IMR-90 (cell line): ENCODE measurements around the gene MB21D2. TPM values are rescaled to one million over a fixed set of nuclear protein-coding genes. Genes with fewer than 3 reads are reported as not detected.

Experiments
- ATAC-seq: fragments of 200-7000 bp; cut with Tn5 transposase; 2 replicates; pipeline ENCODE4 v1.9.1; 2020; ENCODE audit warnings: low read depth, mild to moderate bottlenecking, moderate library complexity
- BruUV-seq: library from RNA; stranded (reverse); fragments of 400-500 nt; replicated peaks from 2 replicates; lab custom pipeline; 2021; lab: Mats Ljungman, UMichigan
- CTCF ChIA-PET: fragments of 300-600 bp; formaldehyde crosslinking; extraction: SDS; loops from one replicate; lab custom pipeline; 2021; ENCODE audit warnings: antibody characterized with exemption; lab: Yijun Ruan, JAX
- POLR2A ChIA-PET: fragments of 300-600 bp; sonication (Branson Sonifier 250); formaldehyde crosslinking; loops from one replicate; lab custom pipeline; 2022; ENCODE audit warnings: antibody characterized with exemption; ENCODE audit not compliant: unreplicated experiment; lab: Charles Lee
- DNase-seq: peaks from one replicate; pipeline ENCODE4 v3.0.0; 2013
- H2AFZ ChIP-seq: replicated peaks from 2 replicates; pipeline ENCODE3; 2013; ENCODE audit warnings: low read length, mild to moderate bottlenecking; ENCODE audit not compliant: poor library complexity
- H2AK5ac ChIP-seq: 2 replicates; pipeline ENCODE4 v1.6.1; 2013; ENCODE audit warnings: low read depth, low read length, inconsistent platforms
- H2AK9ac ChIP-seq: replicated peaks from 2 replicates; pipeline ENCODE3; 2013; ENCODE audit warnings: mild to moderate bottlenecking, low read depth, low read length, moderate library complexity; ENCODE audit not compliant: poor library complexity
- H2BK120ac ChIP-seq: 2 replicates; pipeline ENCODE4 v1.6.1; 2013; ENCODE audit warnings: low read depth, low read length, inconsistent platforms
- H2BK15ac ChIP-seq: 3 replicates; pipeline ENCODE4 v1.6.1; 2013; ENCODE audit warnings: low read depth, low read length, inconsistent platforms
- H2BK20ac ChIP-seq: 2 replicates; pipeline ENCODE4 v1.6.1; 2013; ENCODE audit warnings: low read depth, mild to moderate bottlenecking, inconsistent platforms, low read length, moderate library complexity
- H2BK5ac ChIP-seq: 2 replicates; pipeline ENCODE4 v1.6.1; 2013; ENCODE audit warnings: mild to moderate bottlenecking, low read depth, low read length, inconsistent platforms; ENCODE audit not compliant: poor library complexity, severe bottlenecking
- H3K14ac ChIP-seq: replicated peaks from 2 replicates; pipeline ENCODE4 v1.6.1; 2013; ENCODE audit warnings: low read depth, low read length, inconsistent platforms
- H3K18ac ChIP-seq: 2 replicates; pipeline ENCODE4 v1.6.1; 2013; ENCODE audit warnings: low read depth, low read length, control low read depth
- H3K23ac ChIP-seq: 2 replicates; pipeline ENCODE4 v1.6.1; 2013; ENCODE audit warnings: low read depth, low read length, inconsistent platforms
- H3K27ac ChIP-seq: 2 replicates; pipeline ENCODE4 v1.5.1; 2013; ENCODE audit warnings: mild to moderate bottlenecking, control low read depth, low read length; ENCODE audit not compliant: insufficient read depth
- H3K27me3 ChIP-seq: 2 replicates; pipeline ENCODE4 v1.6.1; 2013; ENCODE audit warnings: low read length; ENCODE audit not compliant: control insufficient read depth, insufficient read depth
- H3K36me3 ChIP-seq: 2 replicates; pipeline ENCODE4 v1.6.1; 2013; ENCODE audit warnings: low read length, mixed read lengths; ENCODE audit not compliant: control insufficient read depth, insufficient read depth
- H3K4ac ChIP-seq: 2 replicates; pipeline ENCODE4 v1.6.1; 2013; ENCODE audit warnings: low read depth, low read length, inconsistent platforms
- H3K4me1 ChIP-seq: 2 replicates; pipeline ENCODE4 v1.6.1; 2013; ENCODE audit warnings: low read length, mixed read lengths; ENCODE audit not compliant: control insufficient read depth, insufficient read depth
- H3K4me2 ChIP-seq: 2 replicates; pipeline ENCODE4 v1.6.1; 2013; ENCODE audit warnings: low read depth, mild to moderate bottlenecking, control low read depth, low read length, moderate library complexity
- H3K4me3 ChIP-seq: 2 replicates; pipeline ENCODE4 v1.5.1; 2013; ENCODE audit warnings: low read depth, mild to moderate bottlenecking, control low read depth, low read length, moderate library complexity; ENCODE audit not compliant: insufficient read depth
- H3K56ac ChIP-seq: 2 replicates; pipeline ENCODE4 v1.6.1; 2013; ENCODE audit warnings: low read length, inconsistent platforms; ENCODE audit not compliant: insufficient read depth; ENCODE audit errors: extremely low read depth
- H3K79me1 ChIP-seq, 2 experiments: 2 replicates each; pipeline ENCODE4 v1.6.1; 2013; ENCODE audit warnings: low read length in 2 of 2, inconsistent platforms in 1 of 2, low read depth in 1 of 2
- H3K9ac ChIP-seq: 2 replicates; pipeline ENCODE4 v1.6.1; 2013; ENCODE audit warnings: low read depth, low read length, control low read depth
- H3K9me1 ChIP-seq: 2 replicates; pipeline ENCODE4 v1.6.1; 2013; ENCODE audit warnings: low read length, inconsistent platforms; ENCODE audit not compliant: insufficient read depth
- H3K9me3 ChIP-seq: 2 replicates; pipeline ENCODE4 v1.6.1; 2013; ENCODE audit warnings: low read length; ENCODE audit not compliant: control insufficient read depth, insufficient read depth
- H4K20me1 ChIP-seq: 2 replicates; pipeline ENCODE4 v1.6.1; 2013; ENCODE audit warnings: low read length, inconsistent platforms; ENCODE audit not compliant: insufficient read depth
- H4K5ac ChIP-seq: 2 replicates; pipeline ENCODE4 v1.6.1; 2013; ENCODE audit warnings: mild to moderate bottlenecking, low read depth, low read length, control low read depth
- H4K8ac ChIP-seq, 2 experiments: 2 replicates each; pipeline ENCODE4 v1.6.1; 2013; ENCODE audit warnings: low read depth in 2 of 2, low read length in 2 of 2, control low read depth in 1 of 2, inconsistent platforms in 1 of 2
- H4K91ac ChIP-seq: 2 replicates; pipeline ENCODE4 v1.6.1; 2013; ENCODE audit warnings: low read depth, low read length, inconsistent platforms; ENCODE audit not compliant: insufficient read depth
- BHLHE40 ChIP-seq: fragments of 150-350 bp; IDR thresholded peaks from 2 replicates; pipeline ENCODE4 v1.6.1; 2016; ENCODE audit warnings: mild to moderate bottlenecking, low read depth, low read length
- CEBPB ChIP-seq: IDR thresholded peaks from 2 replicates; pipeline ENCODE4 v1.6.1; 2012; ENCODE audit warnings: low read depth, low read length, improper control_type of control experiment
- CHD1 ChIP-seq: IDR thresholded peaks from 2 replicates; pipeline ENCODE4 v1.6.1; 2012; ENCODE audit warnings: low read depth, low read length, improper control_type of control experiment
- CTCF ChIP-seq: conservative IDR thresholded peaks from 2 replicates; pipeline ENCODE4 v1.5.1; 2012; ENCODE audit warnings: mild to moderate bottlenecking, low read depth, low read length, improper control_type of control experiment
- ELK1 ChIP-seq: fragments of 150-350 bp; IDR thresholded peaks from 2 replicates; pipeline ENCODE4 v1.6.1; 2016; ENCODE audit warnings: low read depth, mild to moderate bottlenecking, low read length, moderate library complexity, borderline replicate concordance
- FOS ChIP-seq: fragments of 150-350 bp; IDR thresholded peaks from 2 replicates; pipeline ENCODE4 v1.6.1; 2016; ENCODE audit warnings: low read depth, low read length
- MAFK ChIP-seq: IDR thresholded peaks from 2 replicates; pipeline ENCODE4 v1.6.1; 2012; ENCODE audit warnings: low read depth, low read length, improper control_type of control experiment
- MAZ ChIP-seq: IDR thresholded peaks from 2 replicates; pipeline ENCODE4 v1.6.1; 2012; ENCODE audit warnings: low read depth, mild to moderate bottlenecking, low read length, improper control_type of control experiment, moderate library complexity, borderline replicate concordance
- MXI1 ChIP-seq: IDR thresholded peaks from 2 replicates; pipeline ENCODE4 v1.6.1; 2012; ENCODE audit warnings: low read depth, mild to moderate bottlenecking, low read length, moderate library complexity, borderline replicate concordance
- NFE2L2 ChIP-seq: fragments of 150-350 bp; IDR thresholded peaks from 2 replicates; pipeline ENCODE4 v1.6.1; 2016; ENCODE audit warnings: low read depth, mild to moderate bottlenecking, low read length
- POLR2A ChIP-seq: IDR thresholded peaks from 2 replicates; pipeline ENCODE4 v1.6.1; 2012; ENCODE audit warnings: mild to moderate bottlenecking, low read depth, low read length
- RAD21 ChIP-seq: IDR thresholded peaks from 2 replicates; pipeline ENCODE4 v1.6.1; 2012; ENCODE audit warnings: low read length, improper control_type of control experiment
- RCOR1 ChIP-seq: IDR thresholded peaks from 2 replicates; pipeline ENCODE4 v1.6.1; 2012; ENCODE audit warnings: mild to moderate bottlenecking, low read length, improper control_type of control experiment; ENCODE audit not compliant: insufficient replicate concordance
- RFX5 ChIP-seq: IDR thresholded peaks from 2 replicates; pipeline ENCODE4 v1.8.0; 2012; ENCODE audit warnings: low read depth, mild to moderate bottlenecking, low read length, moderate library complexity
- SMC3 ChIP-seq: fragments of 150-350 bp; IDR thresholded peaks from 2 replicates; pipeline ENCODE4 v1.6.1; 2016; ENCODE audit warnings: low read depth, mild to moderate bottlenecking, antibody characterized with exemption, low read length, moderate library complexity
- USF2 ChIP-seq: fragments of 150-350 bp; IDR thresholded peaks from 2 replicates; pipeline ENCODE4 v1.6.1; 2017; ENCODE audit warnings: mild to moderate bottlenecking, antibody characterized with exemption, low read length, low read depth
- WGBS, 2 experiments: methylation state at CpG; one replicate each; pipeline versions ENCODE4 v1.1.5 to v1.1.7; 2013; ENCODE audit warnings: missing lambda C conversion rate in 2 of 2; ENCODE audit not compliant: insufficient read length in 1 of 2; ENCODE audit errors: extremely low coverage in 2 of 2; 5-methylcytosine and 5-hydroxymethylcytosine counted together
- dilution Hi-C: fragments of 300-500 bp; cut with HindIII; formaldehyde crosslinking; loops from one replicate; pipeline ENCODE4 v1.14.3; 2018; ENCODE audit warnings: low sequenced_read_pairs; ENCODE audit not compliant: unreplicated experiment
- in situ Hi-C: fragments of 300-500 bp; cut with MboI; formaldehyde crosslinking; loops from 3 replicates; pipeline ENCODE4 v1.14.3; 2019; ENCODE audit warnings: low sequenced_read_pairs, inconsistent platforms, mixed read lengths
- intact Hi-C: fragments of 100-400 bp; cut with micrococcal nuclease; formaldehyde crosslinking; loops from 2 replicates; pipeline ENCODE4 v1.10.0; 2022
- polyA plus RNA-seq, 3 experiments: library from polyadenylated mRNA; depleted of rRNA; stranded (reverse); fragments of >200 nt; gene quantifications; 2 replicates each; pipeline ENCODE4 v1.2.3, GENCODE V29; 2012; ENCODE audit warnings: low replicate concordance in 1 of 3
- total RNA-seq: library from RNA; depleted of rRNA; stranded (reverse); fragments of >200 nt; gene quantifications from 2 replicates; pipeline ENCODE4 v1.2.3, GENCODE V29; 2012

MB21D2 gene
- total and polyA plus RNA-seq, 2 of the 4 experiments (the other 2 are of a cell fraction), result 13.6 to 44.8 TPM

- dilution Hi-C loops, result no loop called here
- no peak overlapping the region for H2AFZ ChIP-seq
- 0 out of 2 replicates have a peak, but pooled peaks have one; percentile 54 for ATAC-seq
These were observed 145.3 kb downstream of the MB21D2 start for GRCh38 chr3:192772240-192772894.

More at GRCh38 chr3:192772240-192772894, 145.3 kb downstream of the MB21D2 start:
- ChIA-PET CTCF (no interaction called here), POLR2A (no interaction called here)
- H3K79me1 ChIP-seq, result no peaks in the 10 kb centered on the region
- H2AK5ac ChIP-seq, result no peak overlapping the region
- no peak overlapping the region for H2BK120ac ChIP-seq
- no peak overlapping the region for H2BK20ac ChIP-seq
- no peak overlapping the region for H3K4me2 ChIP-seq
- no peak overlapping the region for H2BK15ac ChIP-seq
- H4K8ac ChIP-seq, result no peak overlapping the region
- H3K56ac ChIP-seq, result no peak overlapping the region
- H3K4me3 ChIP-seq, result no peak overlapping the region
- 0% methylated on average over 1 of the region's 5 CpGs; no CpG with 5 or more reads in 1 of the 2 experiments for WGBS, 2 experiments
- H3K27ac ChIP-seq, result no peak overlapping the region
- intact Hi-C loops (no loop called here), in situ Hi-C loops (no loop called here)
- H3K14ac ChIP-seq, result no peak overlapping the region
- no peaks in the 10 kb centered on the region for H3K36me3 ChIP-seq
- H3K27me3 ChIP-seq, result no peaks in the 10 kb centered on the region
- H4K5ac ChIP-seq, result no peak overlapping the region
- no peak overlapping the region for H4K91ac ChIP-seq
- H2BK5ac ChIP-seq, result no peak overlapping the region
- H4K20me1 ChIP-seq, result no peaks in the 10 kb centered on the region
- no peak overlapping the region for H2AK9ac ChIP-seq
- TF ChIP-seq CEBPB (no peak), POLR2A (no peak), MAZ (no peak), MAFK (no peak), SMC3 (0 out of 2 replicates have a peak, but pooled peaks have one; percentile 13), ELK1 (no peak), RCOR1 (no peak), USF2 (no peak), NFE2L2 (no peak), RFX5 (no peak), BHLHE40 (no peak), FOS (no peak), RAD21 (no peak), CTCF (peak; percentile 41), MXI1 (no peak), CHD1 (no peak)
- DNase-seq, result peak; percentile 18
- no peak overlapping the region for H3K18ac ChIP-seq
- BruUV-seq, result no TSS peak
- no peak overlapping the region for H3K4ac ChIP-seq
- no peaks in the 10 kb centered on the region for H3K4me1 ChIP-seq
- H3K9me3 ChIP-seq, result no peaks in the 10 kb centered on the region; the same call in 1 of the 2 replicates
- no peak overlapping the region for H3K23ac ChIP-seq
- H3K9ac ChIP-seq, result no peak overlapping the region
- no peaks in the 10 kb centered on the region for H3K9me1 ChIP-seq
